Endothelial cell of umbilical vein (primary cell): ENCODE measurements around the gene MEGF11. TPM values are rescaled to one million over a fixed set of nuclear protein-coding genes. Genes with fewer than 3 reads are reported as not detected.

Source experiments
- BruUV-seq: library from RNA; stranded (reverse); fragments of 400-500 nt; replicated peaks from 2 replicates; lab custom pipeline; 2021; lab: Mats Ljungman, UMichigan
- CTCF ChIA-PET: fragments of 300-600, 350-600 bp; sonication (Branson Sonifier 250); formaldehyde crosslinking; loops from one replicate; lab custom pipeline; 2021; ENCODE audit warnings: antibody characterized with exemption, inconsistent platforms; lab: Charles Lee
- POLR2A ChIA-PET: fragments of 300-600, 350-600 bp; sonication (Branson Sonifier 250); formaldehyde crosslinking; loops from one replicate; lab custom pipeline; 2021; ENCODE audit warnings: antibody characterized with exemption, inconsistent platforms; lab: Charles Lee
- DNase-seq: peaks from one replicate; pipeline ENCODE4 v3.0.0-alpha.2; 2011; ENCODE audit warnings: low read depth, low spot score
- FAIRE-seq: peaks from 2 replicates; lab custom pipeline; 2011; peaks lifted over from hg19 to GRCh38; lab: Jason Lieb, UNC
- H2AFZ ChIP-seq: 2 replicates; pipeline ENCODE4 v1.6.0; 2012; ENCODE audit warnings: low read depth, low read length, control low read depth, inconsistent platforms
- H3K27ac ChIP-seq: 2 replicates; pipeline ENCODE4 v1.5.1; 2011; ENCODE audit warnings: low read depth, mild to moderate bottlenecking, control low read depth, low read length, moderate library complexity; ENCODE audit not compliant: insufficient read depth
- H3K27me3 ChIP-seq, 2 experiments: 2 replicates each; pipeline versions ENCODE4 v1.6.0 to v1.6.1; 2011; ENCODE audit warnings: low read length in 2 of 2, mixed read lengths in 1 of 2; ENCODE audit not compliant: control insufficient read depth in 2 of 2, insufficient read depth in 2 of 2
- H3K36me3 ChIP-seq, 2 experiments: 2 replicates in 1 of 2; 3 replicates in 1 of 2; pipeline ENCODE4 v1.5.1; 2011; ENCODE audit warnings: low read length in 2 of 2, mild to moderate bottlenecking in 1 of 2, moderate library complexity in 1 of 2; ENCODE audit not compliant: control insufficient read depth in 2 of 2, insufficient read depth in 2 of 2; ENCODE audit errors: extremely low read depth in 1 of 2
- H3K4me1 ChIP-seq: 3 replicates; pipeline ENCODE4 v1.5.1; 2011; ENCODE audit warnings: mild to moderate bottlenecking, low read length; ENCODE audit not compliant: control insufficient read depth, insufficient read depth; ENCODE audit errors: extremely low read depth
- H3K4me2 ChIP-seq: 2 replicates; pipeline ENCODE4 v1.6.1; 2011; ENCODE audit warnings: low read length, control low read depth, mixed read lengths; ENCODE audit not compliant: insufficient read depth
- H3K4me3 ChIP-seq, 3 experiments: fragments of 200-600 bp in 1 of 3; sonication (generic), shearing (Covaris generic) in 1 of 3; replicated peaks in 1 of 3; 2 replicates each; pipeline ENCODE4 v1.5.1; 2011 to 2016; ENCODE audit warnings: control low read depth in 3 of 3, low read length in 3 of 3, mild to moderate bottlenecking in 2 of 3, inconsistent platforms in 1 of 3, low read depth in 1 of 3, moderate library complexity in 1 of 3; ENCODE audit not compliant: insufficient read depth in 1 of 3
- H3K79me2 ChIP-seq: 2 replicates; pipeline ENCODE4 v1.6.0; 2012; ENCODE audit warnings: low read length, inconsistent platforms; ENCODE audit not compliant: control insufficient read depth, insufficient read depth
- H3K9ac ChIP-seq: replicated peaks from 2 replicates; pipeline ENCODE3; 2011; ENCODE audit warnings: low read length, control low read depth; ENCODE audit not compliant: insufficient read depth; ENCODE audit errors: extremely low read depth
- H3K9me1 ChIP-seq: replicated peaks from 3 replicates; pipeline ENCODE4 v1.6.0; 2011; ENCODE audit warnings: mild to moderate bottlenecking, low read length; ENCODE audit not compliant: control insufficient read depth, insufficient read depth; ENCODE audit errors: extremely low read depth
- H3K9me3 ChIP-seq: replicated peaks from 2 replicates; pipeline ENCODE4 v1.5.1; 2012; ENCODE audit warnings: low read length, inconsistent platforms; ENCODE audit not compliant: control insufficient read depth, insufficient read depth
- H4K20me1 ChIP-seq: replicated peaks from 2 replicates; pipeline ENCODE3; 2011; ENCODE audit warnings: mild to moderate bottlenecking, low read length; ENCODE audit not compliant: control insufficient read depth, insufficient read depth; ENCODE audit errors: extremely low read depth
- CTCF ChIP-seq, 2 donors: IDR thresholded peaks; 1 replicate in 1 of 2; 2 replicates in 1 of 2; pipeline ENCODE4 v1.5.1; 2011; ENCODE audit warnings: low read length in 2 of 2, mild to moderate bottlenecking in 2 of 2, moderate library complexity in 2 of 2, control low read depth in 1 of 2, inconsistent platforms in 1 of 2, low read depth in 1 of 2; ENCODE audit not compliant: insufficient read depth in 1 of 2; ENCODE audit errors: extremely low read depth in 1 of 2
- EZH2 ChIP-seq: IDR thresholded peaks from 2 replicates; pipeline ENCODE4 v1.6.1; 2012; ENCODE audit warnings: borderline replicate concordance, low read depth, mild to moderate bottlenecking, moderate library complexity, low read length, inconsistent platforms; ENCODE audit not compliant: severe bottlenecking
- FOS ChIP-seq: IDR thresholded peaks from 2 replicates; pipeline ENCODE4 v1.6.1; 2011; ENCODE audit warnings: mild to moderate bottlenecking, low read length, moderate library complexity, borderline replicate concordance; ENCODE audit not compliant: insufficient read depth
- GATA2 ChIP-seq: IDR thresholded peaks from 2 replicates; pipeline ENCODE4 v1.7.0; 2011; ENCODE audit warnings: low read depth, mild to moderate bottlenecking, moderate library complexity, mixed read lengths, low read length; ENCODE audit not compliant: insufficient read length, insufficient read depth
- JUN ChIP-seq: IDR thresholded peaks from 2 replicates; pipeline ENCODE4 v1.6.1; 2011; ENCODE audit warnings: borderline replicate concordance, low read depth; ENCODE audit not compliant: insufficient read length, insufficient read depth
- MAX ChIP-seq: IDR thresholded peaks from 2 replicates; pipeline ENCODE4 v1.6.1; 2011; ENCODE audit not compliant: insufficient read depth, insufficient read length
- MYC ChIP-seq: IDR thresholded peaks from one replicate; pipeline ENCODE4 v1.6.1; 2011; ENCODE audit warnings: mild to moderate bottlenecking, low read depth, low read length
- POLR2A ChIP-seq: IDR thresholded peaks from 2 replicates; pipeline ENCODE4 v1.6.1; 2012; ENCODE audit warnings: low read depth, mild to moderate bottlenecking, control low read depth, low read length
- POLR2AphosphoS5 ChIP-seq: IDR thresholded peaks from 2 replicates; pipeline ENCODE4 v1.6.1; 2012; ENCODE audit warnings: low read depth, mild to moderate bottlenecking, control low read depth, low read length, moderate library complexity; ENCODE audit not compliant: insufficient read depth
- dilution Hi-C: fragments of 300-500 bp; cut with MboI; formaldehyde crosslinking; loops from one replicate; pipeline ENCODE4 v1.15.0; 2019; ENCODE audit warnings: low sequenced_read_pairs; ENCODE audit not compliant: extremely low pct_ligation_motif_present
- intact Hi-C: fragments of 100-400 bp; cut with micrococcal nuclease; formaldehyde crosslinking; loops from one replicate; pipeline ENCODE4 v1.10.0; 2022
- polyA plus RNA-seq, 4 experiments: library from polyadenylated mRNA; depleted of rRNA in 3 of 4; stranded (reverse) in 3 of 4; unstranded in 1 of 4; fragments of >200 nt; gene quantifications; 2 replicates each; pipeline versions ENCODE4 v1.2.1 to v1.2.3, GENCODE V29; 2011 to 2012; ENCODE audit warnings: missing spikeins in 1 of 4
- total RNA-seq: library from RNA; stranded (reverse); gene quantifications from 2 replicates; pipeline ENCODE4 v1.2.3, GENCODE V29; 2021

MEGF11 gene
- total and polyA plus RNA-seq, 2 donors (not counting 3 experiments of a cell fraction or from before 2014, with no cell fraction given) = not detected

DNA sequence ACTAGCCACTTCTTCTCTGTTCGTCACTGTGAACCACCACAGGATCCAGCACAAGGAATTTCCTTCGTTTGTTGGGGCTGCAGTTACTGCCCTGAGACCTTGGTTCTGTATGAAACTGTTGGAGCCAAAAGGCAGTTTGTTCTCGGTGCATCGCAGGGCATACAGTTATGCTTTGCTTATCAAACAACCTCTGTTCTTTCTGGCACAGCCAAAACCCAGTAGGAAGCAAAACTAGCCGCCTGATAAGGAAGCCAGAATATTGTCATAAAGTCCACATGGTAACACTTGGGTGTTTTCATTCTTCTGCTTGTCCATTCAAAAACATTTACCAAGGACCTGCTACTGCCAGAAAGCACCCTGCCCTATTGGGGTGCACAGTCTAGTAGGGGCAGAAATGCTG is 268.2 kb downstream of the MEGF11 start:
- no peaks in the 10 kb centered on the region for H3K79me2 ChIP-seq
- BruUV-seq = no TSS peak
- FAIRE-seq = no peak
- dilution Hi-C loops = no loop called here
- H2AFZ ChIP-seq = no peak overlapping the region
- intact Hi-C loops = loop anchor here (10.0 kb wide), 1 partner anchor 509 kb away; the partner anchor contains the start of gene SNAPC5
- no peak overlapping the region for H3K4me2 ChIP-seq
- peaks cover 25 to 41% of the 10 kb centered on the region in 2 experiments for H3K27me3 ChIP-seq
- DNase-seq = no peak
- H3K4me1 ChIP-seq = no peaks in the 10 kb centered on the region
- H3K9me1 ChIP-seq = no peaks in the 10 kb centered on the region
- ChIA-PET POLR2A (no interaction called here), CTCF (no interaction called here)
- no peaks in the 10 kb centered on the region for H3K9me3 ChIP-seq
- TF ChIP-seq POLR2AphosphoS5 (no peak), GATA2 (no peak), EZH2 (no peak), JUN (no peak), POLR2A (no peak), CTCF (IDR thresholded peaks at IDR 0.05; ENCODE audit: extremely low read depth in 1 of 2, insufficient read depth in 1 of 2, low read depth in 1 of 2, low read length in 2 of 2) (no peak), MYC (no peak), MAX (no peak), FOS (no peak)
- no peaks in the 10 kb centered on the region for H4K20me1 ChIP-seq
- no peaks in the 10 kb centered on the region for H3K36me3 ChIP-seq
- no peak overlapping the region for H3K9ac ChIP-seq
- no peak overlapping the region for H3K4me3 ChIP-seq
- no peak overlapping the region for H3K27ac ChIP-seq
